Common myeloid progenitor, CD34-positive (primary cell): ENCODE measurements around the gene PIP5K1C.

ENCODE experiments used
- CTCF ChIA-PET: fragments of 350-600 bp; sonication (Branson Sonifier 250); formaldehyde crosslinking; loops from one replicate; lab custom pipeline; 2021; ENCODE audit warnings: antibody characterized with exemption; lab: Charles Lee
- POLR2A ChIA-PET: fragments of 350-600 bp; sonication (Branson Sonifier 250); formaldehyde crosslinking; loops from one replicate; lab custom pipeline; 2021; ENCODE audit warnings: antibody characterized with exemption; lab: Charles Lee
- DNase-seq, 3 donors: peaks; one replicate each; pipeline versions ENCODE4 v3.0.0 to v3.0.0-alpha.2; 2013
- H3K27ac ChIP-seq, 2 experiments: 1 replicate in 1 of 2; 2 replicates in 1 of 2; pipeline ENCODE4 v1.7.0; 2013; ENCODE audit warnings: inconsistent platforms in 2 of 2, low read length in 2 of 2, mild to moderate bottlenecking in 2 of 2, low read depth in 1 of 2, moderate library complexity in 1 of 2; ENCODE audit not compliant: severe bottlenecking in 2 of 2, insufficient read depth in 1 of 2, poor library complexity in 1 of 2
- H3K27me3 ChIP-seq, 5 experiments: replicated peaks in 2 of 5; 1 replicate in 3 of 5; 2 replicates in 2 of 5; pipeline versions ENCODE4 v1.6.1 to v1.7.0; 2013; ENCODE audit warnings: low read length in 4 of 5, mild to moderate bottlenecking in 2 of 5, moderate library complexity in 2 of 5, inconsistent platforms in 1 of 5; ENCODE audit not compliant: insufficient read depth in 5 of 5, control insufficient read depth in 4 of 5
- H3K36me3 ChIP-seq, 4 experiments: 1 replicate in 2 of 4; 2 replicates in 2 of 4; pipeline versions ENCODE4 v1.6.1 to v1.7.0; 2013; ENCODE audit warnings: low read length in 3 of 4, control low read depth in 1 of 4, mild to moderate bottlenecking in 1 of 4; ENCODE audit not compliant: control insufficient read depth in 4 of 4, insufficient read depth in 4 of 4
- H3K4me1 ChIP-seq, 4 experiments: 1 replicate in 3 of 4; 2 replicates in 1 of 4; pipeline versions ENCODE4 v1.6.1 to v1.7.1; 2013; ENCODE audit warnings: low read length in 3 of 4, mild to moderate bottlenecking in 3 of 4, control low read depth in 1 of 4, inconsistent platforms in 1 of 4, moderate library complexity in 1 of 4; ENCODE audit not compliant: control insufficient read depth in 4 of 4, insufficient read depth in 4 of 4; ENCODE audit errors: control extremely low read depth in 1 of 4
- H3K4me3 ChIP-seq, 7 experiments: 1 replicate in 4 of 7; 2 replicates in 3 of 7; pipeline versions ENCODE4 v1.5.1 to v1.7.0; 2013; ENCODE audit warnings: mild to moderate bottlenecking in 7 of 7, low read length in 6 of 7, moderate library complexity in 6 of 7, inconsistent platforms in 2 of 7, low read depth in 2 of 7, control low read depth in 1 of 7; ENCODE audit not compliant: insufficient read depth in 4 of 7, control insufficient read depth in 1 of 7; ENCODE audit errors: extremely low read depth in 1 of 7
- H3K9me3 ChIP-seq, 5 experiments: 1 replicate in 4 of 5; 2 replicates in 1 of 5; pipeline versions ENCODE4 v1.6.1 to v1.7.1; 2013; ENCODE audit warnings: low read length in 4 of 5, mild to moderate bottlenecking in 2 of 5, inconsistent platforms in 1 of 5, low read depth in 1 of 5, moderate library complexity in 1 of 5; ENCODE audit not compliant: control insufficient read depth in 4 of 5, insufficient read depth in 2 of 5; ENCODE audit errors: control extremely low read depth in 1 of 5
- WGBS: methylation state at CpG from one replicate; pipeline ENCODE4 v1.1.5; 2013; ENCODE audit not compliant: insufficient coverage; 5-methylcytosine and 5-hydroxymethylcytosine counted together

The PIP5K1C gene

DNA sequence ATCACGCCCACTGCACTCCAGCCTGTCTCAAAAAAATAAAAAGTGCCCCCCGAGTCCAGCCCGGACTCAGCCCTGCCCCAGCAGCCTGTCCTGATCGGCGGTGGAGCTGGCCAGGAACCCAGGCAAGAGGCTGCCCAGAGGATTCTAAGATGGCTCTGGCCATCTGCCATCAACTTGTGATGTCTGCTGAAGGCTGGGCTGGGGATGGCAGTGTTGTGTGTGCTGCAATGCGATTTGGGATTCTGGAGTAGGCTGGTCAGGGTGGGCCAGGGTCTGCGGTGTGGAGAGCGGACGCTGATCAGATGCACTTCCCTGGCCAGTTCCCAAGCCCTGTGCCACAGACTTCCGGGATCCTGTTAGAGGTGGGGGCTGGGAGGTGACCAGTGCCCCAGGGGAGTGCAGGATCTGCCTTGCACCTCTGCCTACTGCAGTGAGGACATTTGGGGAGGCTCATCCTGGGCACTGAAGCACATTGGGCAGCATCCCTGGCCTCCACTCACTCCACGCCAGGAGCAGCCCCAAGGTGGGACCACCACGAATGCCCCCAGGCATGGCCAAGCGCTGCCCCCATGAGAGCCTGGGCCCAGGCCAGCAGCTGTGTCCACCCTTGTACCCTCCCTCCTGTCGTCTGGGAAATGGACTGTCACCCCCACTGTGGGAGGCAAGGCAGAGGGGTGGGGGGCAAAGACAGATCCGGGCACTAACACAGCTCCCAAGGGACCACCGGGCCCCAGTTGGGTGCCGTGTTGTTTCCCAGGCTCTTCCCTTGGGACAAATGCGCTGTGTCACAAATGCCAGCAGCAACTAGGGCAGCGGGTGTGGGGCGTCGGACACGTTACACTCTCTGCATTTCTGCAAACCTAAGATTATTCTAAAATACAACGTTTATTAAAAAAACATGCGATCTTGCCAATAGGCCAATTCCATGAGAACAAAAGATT is 90.2 kb downstream of the PIP5K1C start:
- ChIA-PET CTCF (interaction anchor here (3.0 to 3.1 kb wide), 2 partner anchors 9 to 23 kb away, joined by 15 to 18 read pairs; partner anchors contain the start of gene GIPC3), POLR2A (no interaction called here)
- peaks cover 0 to 32% (median 18%) of the 10 kb centered on the region in 4 experiments for H3K36me3 ChIP-seq
- H3K4me1 ChIP-seq: peaks cover 11 to 51% (median 48%) of the 10 kb centered on the region in 4 experiments
- DNase-seq: peak in 2 of 3 donors; percentile 29 to 37
- no peak overlapping the region for H3K27ac ChIP-seq
- WGBS: 78% methylated on average over 14 of the region's 24 CpGs
- H3K4me3 ChIP-seq: no peak overlapping the region
- H3K27me3 ChIP-seq: no peaks in the 10 kb centered on the region
- H3K9me3 ChIP-seq: no peaks in the 10 kb centered on the region

DNA sequence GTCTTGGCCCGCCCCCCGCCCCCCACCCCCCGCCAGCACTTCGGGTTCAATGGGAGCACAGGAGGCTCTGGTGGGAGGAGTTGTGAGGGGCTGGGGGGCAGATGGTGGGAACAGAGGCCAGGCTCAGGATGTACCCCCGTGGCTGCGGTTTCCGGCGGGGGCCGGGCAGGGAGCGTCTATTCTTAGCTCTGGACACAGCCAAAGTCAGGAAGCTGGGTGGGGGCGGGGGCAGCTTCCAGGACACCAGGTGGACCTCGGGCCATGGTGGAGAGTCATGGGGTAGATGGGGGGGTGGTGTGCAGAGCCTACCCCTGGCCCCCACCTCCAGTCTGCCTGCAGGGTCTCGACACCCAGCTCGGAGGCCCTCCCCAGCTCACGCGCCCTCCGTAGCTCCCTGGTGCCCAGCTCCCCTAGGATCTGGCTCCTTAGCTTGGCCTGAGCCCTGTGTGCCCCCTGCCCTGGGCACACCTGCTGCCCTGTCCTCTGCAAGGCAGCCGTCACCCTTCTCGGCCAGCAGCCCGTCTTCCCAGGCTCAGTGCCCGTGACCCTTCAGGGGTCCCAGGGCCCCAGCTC is 91.4 kb downstream of the PIP5K1C start:
- Histone ChIP-seq H3K27ac (peak overlapping the region in 1 of 2 experiments; percentile 25), H3K4me3 (peak overlapping the region in 2 of 7 experiments; percentile 51 to 74), H3K27me3 (no peaks in the 10 kb centered on the region), H3K4me1 (peaks cover 11 to 62% (median 60%) of the 10 kb centered on the region in 4 experiments), H3K36me3 (peaks cover 0 to 31% (median 17%) of the 10 kb centered on the region in 4 experiments), H3K9me3 (no peaks in the 10 kb centered on the region)
- DNase-seq: peak; percentile 39 to 81 (median 75)
- 2% methylated on average over 16 of the region's 21 CpGs for WGBS
- CTCF ChIA-PET: interaction anchor here (0.8 to 3.1 kb wide), 8 partner anchors 10 to 62 kb away, joined by 3 to 18 read pairs (median 3); partner anchors contain the start of genes GIPC3 and MFSD12
- POLR2A ChIA-PET: interaction anchor here (0.6 kb wide), 1 partner anchor 170 kb away, joined by 6 read pairs; no protein-coding TSS in a partner anchor

DNA sequence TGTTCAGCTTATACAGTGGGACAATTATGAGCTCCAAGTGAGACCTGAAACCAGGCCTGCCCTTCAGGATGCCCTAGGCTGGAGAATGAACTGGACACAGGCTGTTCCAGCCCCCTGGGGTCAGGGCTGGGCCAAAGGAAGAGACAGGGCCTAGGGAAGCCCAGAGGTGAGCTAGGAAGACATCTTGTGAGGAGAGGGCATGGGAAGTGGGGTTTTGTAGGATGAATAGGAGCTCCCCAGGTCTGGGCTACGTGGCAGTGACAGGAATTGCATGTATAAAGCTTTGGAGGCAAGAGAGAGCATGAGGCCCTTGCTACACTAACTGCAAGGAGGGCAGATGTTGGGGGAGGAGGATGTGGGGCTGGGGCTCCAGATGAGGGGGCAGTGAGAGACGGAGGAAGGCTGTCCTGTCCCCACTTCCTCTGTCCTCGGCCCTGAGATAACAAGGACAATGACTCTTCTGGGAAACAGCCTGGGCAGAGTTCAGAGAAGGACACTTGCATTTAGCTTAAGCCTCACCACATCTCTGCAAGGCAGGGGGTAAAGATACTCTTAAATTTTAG is 92.1 kb downstream of the PIP5K1C start:
- peak overlapping the region in 6 of 7 experiments; percentile 4 to 81 (median 57) for H3K4me3 ChIP-seq
- no peaks in the 10 kb centered on the region for H3K9me3 ChIP-seq
- peaks cover 11 to 65% (median 63%) of the 10 kb centered on the region in 4 experiments for H3K4me1 ChIP-seq
- POLR2A ChIA-PET: no interaction called here
- H3K27ac ChIP-seq: peak overlapping the region in 1 of 2 experiments; percentile 56
- H3K27me3 ChIP-seq: no peaks in the 10 kb centered on the region
- CTCF ChIA-PET: interaction anchor here (0.8 to 3.1 kb wide), 8 partner anchors 11 to 62 kb away, joined by 3 to 18 read pairs (median 3); partner anchors contain the start of genes GIPC3 and MFSD12
- 4% methylated on average over 3 of the region's 3 CpGs for WGBS
- peaks cover 0 to 28% (median 15%) of the 10 kb centered on the region in 4 experiments for H3K36me3 ChIP-seq
- DNase-seq: peak in 2 of 3 donors; percentile 55 to 62

DNA sequence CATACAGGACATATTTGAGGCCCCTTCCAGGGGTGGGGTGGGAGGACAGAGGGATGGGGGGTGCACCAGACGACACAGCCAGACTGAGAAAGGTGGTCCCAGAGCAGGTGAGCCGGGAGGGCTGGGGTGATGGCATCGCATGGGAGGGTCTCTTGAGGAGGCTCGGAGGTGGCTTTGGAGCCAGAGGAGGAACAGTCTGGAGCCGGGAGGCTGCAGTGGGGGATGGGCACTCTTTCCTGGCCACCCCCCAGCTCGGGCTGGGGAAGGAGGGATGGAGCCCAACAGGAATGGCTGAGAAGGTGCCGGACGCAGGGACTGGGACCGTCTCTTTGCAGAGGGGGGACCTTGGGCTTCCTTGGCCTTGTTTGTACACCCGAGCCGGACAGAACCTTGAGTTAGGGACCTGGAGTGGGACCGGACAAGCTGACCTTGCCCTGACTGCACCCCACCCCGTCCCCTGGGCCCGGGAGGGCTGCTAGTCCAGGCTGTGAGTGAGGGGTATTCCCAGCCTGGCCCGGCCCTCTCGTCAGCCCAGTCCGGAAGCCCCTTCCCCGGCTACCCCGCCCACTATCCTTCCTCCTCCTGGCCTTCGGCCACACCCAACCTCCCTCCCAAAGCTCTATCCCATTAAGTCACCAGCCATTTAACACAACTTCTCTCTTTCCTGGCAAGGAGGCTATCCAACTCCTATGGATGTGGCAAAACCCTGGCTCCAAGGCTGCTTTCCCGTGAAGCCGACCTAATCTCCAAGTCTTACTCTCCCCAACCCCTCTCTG is 92.8 kb downstream of the PIP5K1C start:
- POLR2A ChIA-PET: no interaction called here
- 13% methylated on average over 20 of the region's 22 CpGs for WGBS
- peak in 1 of 3 donors; percentile 35 for DNase-seq

DNA sequence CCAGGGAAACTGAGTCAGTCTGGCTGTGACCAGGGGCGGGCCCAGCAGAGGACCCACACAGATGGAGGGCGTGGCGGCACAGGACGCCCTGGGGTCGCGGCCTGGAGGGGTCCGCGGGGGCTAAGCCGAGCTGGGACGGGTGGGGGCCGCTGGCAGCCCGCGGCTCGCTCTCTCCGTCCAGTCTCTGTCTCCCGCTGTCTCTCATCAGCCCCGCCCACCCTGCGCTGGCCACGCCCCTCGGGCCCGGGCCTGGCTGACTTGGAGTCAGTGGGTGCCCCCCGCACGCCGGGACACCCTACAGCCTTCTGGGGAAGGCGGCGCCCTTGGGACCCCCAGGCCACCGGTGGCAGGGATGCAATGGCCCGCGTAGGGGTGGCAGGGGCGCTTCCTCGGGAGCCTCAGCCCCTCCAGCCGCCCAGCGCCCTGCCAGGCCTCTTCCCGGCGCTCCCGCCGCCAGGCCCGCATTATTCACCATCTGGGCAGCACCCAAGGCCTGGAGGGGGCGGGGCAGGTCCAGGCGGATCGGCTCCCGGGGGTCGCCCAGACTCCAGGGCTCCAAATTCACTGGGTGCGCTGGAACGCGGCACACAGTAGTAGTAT is 93.5 kb downstream of the PIP5K1C start, which contains the start of gene TBXA2R:
Gene TBXA2R (minus strand): TSS at position 186 of the 600 bp plus-strand sequence. CDS start 6,241 bp downstream, outside the sequence.
- H3K9me3 ChIP-seq: no peaks in the 10 kb centered on the region
- H3K4me1 ChIP-seq: peaks cover 11 to 65% (median 63%) of the 10 kb centered on the region in 4 experiments
- H3K36me3 ChIP-seq: peaks cover 0 to 24% (median 8%) of the 10 kb centered on the region in 4 experiments
- ChIA-PET CTCF (interaction anchor here (1.7 to 3.1 kb wide), 3 partner anchors 12 to 20 kb away, joined by 7 to 18 read pairs (median 15); partner anchors contain the start of gene GIPC3), POLR2A (no interaction called here)
- peak within 1 kb of the TSS in 1 of 2 experiments; percentile 56 for H3K27ac ChIP-seq
- DNase-seq: peak in 2 of 3 donors; percentile 45 to 53
- H3K27me3 ChIP-seq: no peaks in the 10 kb centered on the region
- WGBS: 2% methylated on average over 36 of the region's 46 CpGs
- H3K4me3 ChIP-seq: peak within 1 kb of the TSS; percentile 37 to 81 (median 72)

More for the DNA sequence above, 92.8 kb downstream of the PIP5K1C start:
- H3K27ac ChIP-seq: peak overlapping the region in 1 of 2 experiments; percentile 56
- peak overlapping the region in 6 of 7 experiments; percentile 36 to 81 (median 73) for H3K4me3 ChIP-seq
- no peaks in the 10 kb centered on the region for H3K27me3 ChIP-seq
- H3K4me1 ChIP-seq: peaks cover 11 to 65% (median 63%) of the 10 kb centered on the region in 4 experiments
- CTCF ChIA-PET: interaction anchor here (0.8 to 3.1 kb wide), 7 partner anchors 10 to 51 kb away, joined by 3 to 18 read pairs (median 7); partner anchors contain the start of genes GIPC3 and MFSD12
- H3K36me3 ChIP-seq: peaks cover 0 to 28% (median 12%) of the 10 kb centered on the region in 4 experiments
- H3K9me3 ChIP-seq: no peaks in the 10 kb centered on the region
